Stomach (tissue), 9 donors: ENCODE data around the gene LRRC15. TPM values are rescaled to one million over a fixed set of nuclear protein-coding genes. Genes with fewer than 3 reads are reported as not detected.

Experiments used
- DNase-seq, 2 donors: peaks; one replicate each; pipeline versions ENCODE4 v3.0.0 to v3.0.0-alpha.2; 2013 to 2019
- H3K27ac ChIP-seq, 5 donors: fragments of 200-600 bp in 4 of 5; sonication (generic) in 4 of 5; one replicate each; pipeline ENCODE4 v1.5.1; 2013 to 2019; ENCODE audit warnings: mild to moderate bottlenecking in 1 of 5, moderate library complexity in 1 of 5
- H3K27me3 ChIP-seq, 3 donors: fragments of 200-600 bp; sonication (generic); one replicate each; pipeline ENCODE4 v1.5.1; 2017 to 2019; ENCODE audit warnings: mixed run types in 1 of 3
- H3K36me3 ChIP-seq, 4 donors: fragments of 200-600 bp; sonication (generic); 1 replicate in 3 of 4; 2 replicates in 1 of 4; pipeline ENCODE4 v1.5.1; 2016 to 2019
- H3K4me1 ChIP-seq, 4 donors: fragments of 200-600 bp; sonication (generic); one replicate each; pipeline ENCODE4 v1.5.1; 2016 to 2019
- H3K4me3 ChIP-seq, 4 donors: fragments of 200-600 bp; sonication (generic) in 3 of 4; one replicate each; pipeline ENCODE4 v1.5.1; 2016 to 2019; ENCODE audit warnings: mild to moderate bottlenecking in 1 of 4
- H3K9me3 ChIP-seq, 4 donors: fragments of 200-600 bp; sonication (generic); one replicate each; pipeline ENCODE4 v1.5.1; 2016 to 2019
- EP300 ChIP-seq: sonication (generic); formaldehyde crosslinking; IDR thresholded peaks from one replicate; pipeline ENCODE4 v1.6.1; 2017; ENCODE audit warnings: antibody characterized with exemption
- POLR2A ChIP-seq, 4 donors: fragments of 450-650 bp; IDR thresholded peaks; one replicate each; pipeline ENCODE4 v1.6.1; 2016; ENCODE audit warnings: antibody characterized with exemption in 4 of 4, control low read depth in 2 of 4, mild to moderate bottlenecking in 1 of 4, moderate library complexity in 1 of 4
- POLR2AphosphoS5 ChIP-seq, 3 donors: sonication (generic); formaldehyde crosslinking; IDR thresholded peaks; one replicate each; pipeline ENCODE4 v1.6.1; 2016; ENCODE audit warnings: antibody characterized with exemption in 3 of 3
- WGBS, 5 donors: extraction: QIAGEN DNeasy Blood & Tissue Kit in 3 of 5; methylation state at CpG; one replicate each; pipeline versions ENCODE4 v1.1.5 to v1.1.7; 2013 to 2018; 5-methylcytosine and 5-hydroxymethylcytosine counted together
- intact Hi-C: fragments of 100-400 bp; cut with DNase I; formaldehyde crosslinking; loops from one replicate; pipeline ENCODE4 v1.15.1; 2023; ENCODE audit warnings: low total_unique reads
- polyA plus RNA-seq, 3 donors: library from polyadenylated mRNA; stranded (reverse); fragments of 200-250 nt; gene quantifications; one replicate each; pipeline ENCODE4 v1.2.3, GENCODE V29; 2013
- total RNA-seq, 5 donors: library from RNA; depleted of rRNA; stranded (reverse); fragments of >200 nt; gene quantifications; one replicate each; pipeline versions ENCODE4 v1.1.0 to v1.2.3, GENCODE V29; 2014 to 2016
- TF ChIP-seq, protein P1 (sequence below), 7 experiments: fragments of 450-650 bp in 4 of 7; fragments of 200-600 bp in 3 of 7; sonication (generic) in 3 of 7; IDR thresholded peaks; one replicate each; pipeline ENCODE4 v1.5.1; 2016 to 2019; ENCODE audit warnings: antibody characterized with exemption in 7 of 7, control low read depth in 2 of 7, mild to moderate bottlenecking in 1 of 7
- donor health status: healthy with polysubstance abuse.
- donor health status: Bipolar disorder and iron deficiency.
- donor health status: healthy.

LRRC15 gene
- total and polyA plus RNA-seq, 8 donors, result 0.03 to 1.7 (median 0.43) TPM; not detected in 3

DNA sequence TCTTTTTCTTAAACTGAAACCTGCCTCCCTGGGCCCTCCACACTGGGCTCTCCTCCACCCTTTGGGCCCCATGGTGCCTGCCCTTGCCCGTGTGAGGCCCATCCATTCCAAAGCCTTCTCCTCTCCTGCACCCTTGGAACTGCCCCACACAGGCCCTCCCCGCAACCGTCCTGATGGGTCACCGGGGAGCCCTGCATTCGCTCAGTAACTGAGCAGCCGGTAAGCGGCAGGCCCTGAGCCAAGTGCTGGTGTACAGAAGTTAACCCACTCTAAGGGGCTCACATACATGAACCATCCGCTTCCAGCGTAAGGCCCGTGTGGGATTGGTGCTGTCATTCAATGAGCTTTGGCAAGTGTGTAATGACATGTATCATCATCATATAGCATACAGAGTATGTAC, 5.4 kb upstream of the LRRC15 start:
- TF ChIP-seq POLR2A (IDR thresholded peaks at IDR 0.05), result no peak
- no peak for TF ChIP-seq EP300
- no peak for TF ChIP-seq POLR2AphosphoS5 (IDR thresholded peaks at IDR 0.05)
- TF ChIP-seq, protein P1, sequence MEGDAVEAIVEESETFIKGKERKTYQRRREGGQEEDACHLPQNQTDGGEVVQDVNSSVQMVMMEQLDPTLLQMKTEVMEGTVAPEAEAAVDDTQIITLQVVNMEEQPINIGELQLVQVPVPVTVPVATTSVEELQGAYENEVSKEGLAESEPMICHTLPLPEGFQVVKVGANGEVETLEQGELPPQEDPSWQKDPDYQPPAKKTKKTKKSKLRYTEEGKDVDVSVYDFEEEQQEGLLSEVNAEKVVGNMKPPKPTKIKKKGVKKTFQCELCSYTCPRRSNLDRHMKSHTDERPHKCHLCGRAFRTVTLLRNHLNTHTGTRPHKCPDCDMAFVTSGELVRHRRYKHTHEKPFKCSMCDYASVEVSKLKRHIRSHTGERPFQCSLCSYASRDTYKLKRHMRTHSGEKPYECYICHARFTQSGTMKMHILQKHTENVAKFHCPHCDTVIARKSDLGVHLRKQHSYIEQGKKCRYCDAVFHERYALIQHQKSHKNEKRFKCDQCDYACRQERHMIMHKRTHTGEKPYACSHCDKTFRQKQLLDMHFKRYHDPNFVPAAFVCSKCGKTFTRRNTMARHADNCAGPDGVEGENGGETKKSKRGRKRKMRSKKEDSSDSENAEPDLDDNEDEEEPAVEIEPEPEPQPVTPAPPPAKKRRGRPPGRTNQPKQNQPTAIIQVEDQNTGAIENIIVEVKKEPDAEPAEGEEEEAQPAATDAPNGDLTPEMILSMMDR (IDR thresholded peaks at IDR 0.05), result no peak
- intact Hi-C loops, result no loop called here

DNA sequence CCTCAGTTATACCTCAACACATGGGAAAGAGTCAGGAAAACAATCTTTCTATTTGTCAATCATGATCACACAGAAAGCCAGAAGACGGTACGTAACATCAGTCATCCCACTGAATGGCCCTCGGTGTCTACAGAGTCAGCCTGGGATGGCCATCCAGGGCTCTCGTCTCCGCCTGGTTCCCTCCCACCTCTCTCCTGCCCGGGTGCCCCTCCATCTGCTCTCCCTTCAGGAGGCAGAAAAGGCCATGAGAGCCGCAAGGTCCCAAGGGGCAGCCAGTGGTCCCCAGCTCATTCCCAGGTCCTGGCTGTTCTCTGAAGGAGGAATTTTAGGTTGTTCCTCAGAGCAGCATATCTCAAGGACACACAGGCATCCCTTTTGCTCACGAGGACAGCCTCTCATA, 4.4 kb upstream of the LRRC15 start:
- H3K27me3 ChIP-seq, result peaks cover 0 to 47% (median 7%) of the 10 kb centered on the region in 3 donors
- 68 to 75% (median 70%) methylated on average over 7 to 8 of the region's 8 CpGs for WGBS, 5 donors
- TF ChIP-seq POLR2A (IDR thresholded peaks at IDR 0.05), result no peak
- TF ChIP-seq, protein P1 (IDR thresholded peaks at IDR 0.05), result no peak
- TF ChIP-seq POLR2AphosphoS5 (IDR thresholded peaks at IDR 0.05), result no peak
- no peak for TF ChIP-seq EP300
- H3K9me3 ChIP-seq, result no peaks in the 10 kb centered on the region
- no peak overlapping the region for H3K4me3 ChIP-seq
- no peaks in the 10 kb centered on the region for H3K36me3 ChIP-seq
- H3K4me1 ChIP-seq, result peaks cover 0 to 11% (median 3%) of the 10 kb centered on the region in 4 donors
- DNase-seq, result no peak
- intact Hi-C loops, result no loop called here
- H3K27ac ChIP-seq, result no peak overlapping the region

More for the DNA sequence above, 5.4 kb upstream of the LRRC15 start:
- Histone ChIP-seq H3K9me3 (no peaks in the 10 kb centered on the region), H3K36me3 (no peaks in the 10 kb centered on the region), H3K4me3 (no peak overlapping the region), H3K27me3 (peaks cover 0 to 46% (median 0%) of the 10 kb centered on the region in 3 donors), H3K27ac (no peak overlapping the region), H3K4me1 (peaks cover 0 to under 1% (median 0%) of the 10 kb centered on the region in 4 donors)
- 69 to 88% (median 84%) methylated on average over 10 of the region's 10 CpGs for WGBS, 5 donors
- peak in 1 of 2 donors; percentile 29 for DNase-seq

DNA sequence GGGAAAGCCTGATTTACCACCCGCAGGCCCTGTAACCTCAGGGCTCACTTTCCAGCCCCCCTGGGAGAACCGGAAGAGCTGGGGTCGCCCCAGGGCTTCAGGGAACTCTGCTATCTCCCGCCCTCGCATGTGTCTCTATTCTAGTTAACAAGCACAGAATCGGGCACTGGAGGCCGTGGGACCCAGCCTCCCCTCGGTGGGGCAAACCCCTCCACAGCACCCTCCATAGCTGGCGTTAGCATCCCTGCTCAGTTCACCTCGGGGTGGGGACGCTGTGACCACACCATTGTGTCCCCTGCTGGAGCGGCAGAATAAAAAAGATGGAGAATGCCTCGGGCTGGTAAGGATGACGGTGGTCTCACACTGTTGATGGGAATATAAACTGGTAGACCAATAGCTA, 3.5 kb upstream of the LRRC15 start:
- no peaks in the 10 kb centered on the region for H3K36me3 ChIP-seq
- WGBS, 5 donors, result 89 to 95% (median 90%) methylated on average over 13 to 14 of the region's 14 CpGs
- no peaks in the 10 kb centered on the region for H3K9me3 ChIP-seq
- TF ChIP-seq EP300, result no peak
- no peak for TF ChIP-seq POLR2A (IDR thresholded peaks at IDR 0.05)
- TF ChIP-seq, protein P1 (IDR thresholded peaks at IDR 0.05), result no peak
- no peak for TF ChIP-seq POLR2AphosphoS5 (IDR thresholded peaks at IDR 0.05)
- H3K27me3 ChIP-seq, result peaks cover 0 to 47% (median 8%) of the 10 kb centered on the region in 3 donors
- peaks cover 0 to 11% (median 3%) of the 10 kb centered on the region in 4 donors for H3K4me1 ChIP-seq
- H3K4me3 ChIP-seq, result no peak overlapping the region
- no peak overlapping the region for H3K27ac ChIP-seq
- no peak for DNase-seq
- intact Hi-C loops, result no loop called here

DNA sequence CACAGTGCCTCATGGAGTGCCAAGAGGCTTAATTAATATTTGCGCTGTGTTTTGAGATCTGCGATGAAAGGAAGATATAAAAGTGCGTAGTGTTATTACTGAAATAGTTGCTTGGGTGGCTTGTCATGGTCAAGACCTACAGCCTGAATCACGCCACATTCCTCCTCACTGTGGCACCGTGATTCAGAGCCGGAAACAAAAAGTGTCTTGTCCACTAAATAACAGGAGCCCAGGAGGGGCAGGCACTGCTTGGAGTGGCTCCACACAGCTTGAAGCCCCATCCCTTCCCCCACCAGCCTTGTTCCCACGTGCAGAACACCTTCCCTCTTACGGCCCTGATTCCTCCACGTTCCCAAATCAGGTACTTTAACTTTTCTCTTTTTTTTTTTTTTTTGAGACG, 1.2 kb upstream of the LRRC15 start:
- H3K4me3 ChIP-seq, result no peak overlapping the region
- H3K9me3 ChIP-seq, result no peaks in the 10 kb centered on the region
- DNase-seq, result no peak
- 66 to 82% (median 71%) methylated on average over 9 to 10 of the region's 10 CpGs for WGBS, 5 donors
- intact Hi-C loops, result no loop called here
- no peaks in the 10 kb centered on the region for H3K36me3 ChIP-seq
- H3K4me1 ChIP-seq, result peaks cover 0 to 11% (median 3%) of the 10 kb centered on the region in 4 donors
- H3K27ac ChIP-seq, result no peak overlapping the region
- no peak for TF ChIP-seq POLR2A (IDR thresholded peaks at IDR 0.05)
- TF ChIP-seq, protein P1 (IDR thresholded peaks at IDR 0.05), result no peak
- no peak for TF ChIP-seq POLR2AphosphoS5 (IDR thresholded peaks at IDR 0.05)
- no peak for TF ChIP-seq EP300
- peaks cover 0 to 33% (median 8%) of the 10 kb centered on the region in 3 donors for H3K27me3 ChIP-seq
